HPDE6-E6E7 (cell line): ENCODE data around the gene ICAM2.
"Not testable (repeated sequence)": the region's sequence is repeated elsewhere in the genome, so short reads cannot be mapped to it uniquely, and the experiment has no call there.

ENCODE experiments used
- DNase-seq: peaks from one replicate; pipeline ENCODE4 v3.0.0; 2011; ENCODE audit warnings: missing footprints; ENCODE audit errors: extremely low spot score

Gene ICAM2

GRCh38 chr17:63997341-63998048, 22.9 kb downstream of the ICAM2 start:
- DNase-seq, result no peak

- no peak for DNase-seq
These were observed 23.8 kb downstream of the ICAM2 start for GRCh38 chr17:63996430-63997182.

GRCh38 chr17:63995626-63996025, 24.8 kb downstream of the ICAM2 start:
- DNase-seq, result no peak

- no peak for DNase-seq
These were observed 27.0 kb downstream of the ICAM2 start for GRCh38 chr17:63993368-63993985.

GRCh38 chr17:63991611-63992010, 28.8 kb downstream of the ICAM2 start:
- DNase-seq, result no peak

GRCh38 chr17:63989622-63990345, 30.6 kb downstream of the ICAM2 start:
- DNase-seq, result no peak

GRCh38 chr17:63988741-63989621, 31.5 kb downstream of the ICAM2 start:
- no peak for DNase-seq

- no peak for DNase-seq
These were observed 32.3 kb downstream of the ICAM2 start for GRCh38 chr17:63988127-63988478.

- no peak for DNase-seq
These were observed 33.0 kb downstream of the ICAM2 start for GRCh38 chr17:63987221-63988126.

- DNase-seq, result no peak
These were observed 33.6 kb downstream of the ICAM2 start for GRCh38 chr17:63986821-63987220.

- no peak for DNase-seq
These were observed 34.9 kb downstream of the ICAM2 start for GRCh38 chr17:63985387-63986140.

- peak; percentile 72 for DNase-seq
These were observed 35.6 kb downstream of the ICAM2 start for GRCh38 chr17:63984651-63985386.

GRCh38 chr17:63984236-63984635, 36.2 kb downstream of the ICAM2 start:
- no peak for DNase-seq

- no peak for DNase-seq
These were observed 37.1 kb downstream of the ICAM2 start for GRCh38 chr17:63983320-63983719.

GRCh38 chr17:63982641-63983040, 37.8 kb downstream of the ICAM2 start:
- DNase-seq, result not testable (repeated sequence)

- DNase-seq, result no peak
These were observed 41.9 kb downstream of the ICAM2 start for GRCh38 chr17:63978272-63979200.

- DNase-seq, result no peak
These were observed 43.7 kb downstream of the ICAM2 start for GRCh38 chr17:63976702-63977101.
